Right ventricle myocardium superior (tissue), 1 donor: ENCODE data around the gene PDE10A. TPM values are rescaled to one million over a fixed set of nuclear protein-coding genes. Genes with fewer than 3 reads are reported as not detected.
A peak's percentile ranks its signal among the peaks of the same experiment; 100 is the strongest.
"Not testable (repeated sequence)": the region's sequence is repeated elsewhere in the genome, so short reads cannot be mapped to it uniquely, and the experiment has no call there.

ENCODE experiments used
- ATAC-seq: fragments of 200-7000 bp; cut with Tn5 transposase; one replicate; pipeline ENCODE4 v1.9.1; 2020; ENCODE audit warnings: mild to moderate bottlenecking; ENCODE audit not compliant: poor library complexity
- DNase-seq: peaks from one replicate; pipeline ENCODE4 v3.0.0-alpha.2; 2020
- intact Hi-C: fragments of 100-400 bp; cut with DNase I; formaldehyde crosslinking; loops from one replicate; pipeline ENCODE4 v1.11.2; 2022
- total RNA-seq: library from RNA; stranded (reverse); fragmentation: NEBNext Ultra II Directional; extraction: Animal tissue kit (Norgen Biotek cat#: 25700); gene quantifications from one replicate; pipeline ENCODE4 v1.2.1, GENCODE V29; 2021
- donor health status: DM: no; HTN: yes; CAD: no; lungs with severe emphysema.

Gene PDE10A
- total RNA-seq, 1 donor from 2014 or later = 11.6 TPM

DNA sequence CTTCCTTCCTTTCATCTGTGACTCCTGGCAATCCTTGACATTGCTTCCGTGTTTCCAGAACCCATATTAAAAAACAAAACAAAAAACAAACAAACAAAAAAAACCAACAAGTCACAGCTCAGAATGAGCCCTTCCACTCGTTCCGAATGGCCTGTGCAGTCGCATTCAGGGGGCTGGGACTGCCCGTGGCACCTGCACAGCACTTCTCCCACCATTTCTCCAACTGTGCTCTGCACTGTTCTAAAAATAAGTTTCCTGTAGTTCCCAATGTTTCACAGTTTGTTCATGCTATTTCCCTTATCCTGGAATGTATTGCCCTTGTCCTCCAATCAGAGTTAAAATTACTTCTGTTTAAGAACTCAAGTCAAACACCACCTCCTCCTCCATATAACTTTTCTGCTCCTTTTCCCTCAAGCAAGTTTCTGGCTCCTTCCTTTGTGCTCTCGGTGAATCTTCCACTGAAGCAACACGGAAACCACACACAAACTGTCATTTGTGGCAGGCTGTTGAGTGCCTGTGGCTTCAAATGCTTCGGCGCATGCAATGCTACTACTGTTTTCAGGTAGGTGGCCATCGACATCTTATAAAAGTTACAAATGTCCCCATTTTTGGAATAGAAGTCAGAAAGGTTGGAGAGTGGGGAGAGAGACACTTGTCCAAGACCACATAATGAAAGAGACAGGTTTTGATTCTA lies 57.7 kb downstream of the PDE10A start:
- intact Hi-C loops = no loop called here
- DNase-seq = no peak
- peak; percentile 45 for ATAC-seq

DNA sequence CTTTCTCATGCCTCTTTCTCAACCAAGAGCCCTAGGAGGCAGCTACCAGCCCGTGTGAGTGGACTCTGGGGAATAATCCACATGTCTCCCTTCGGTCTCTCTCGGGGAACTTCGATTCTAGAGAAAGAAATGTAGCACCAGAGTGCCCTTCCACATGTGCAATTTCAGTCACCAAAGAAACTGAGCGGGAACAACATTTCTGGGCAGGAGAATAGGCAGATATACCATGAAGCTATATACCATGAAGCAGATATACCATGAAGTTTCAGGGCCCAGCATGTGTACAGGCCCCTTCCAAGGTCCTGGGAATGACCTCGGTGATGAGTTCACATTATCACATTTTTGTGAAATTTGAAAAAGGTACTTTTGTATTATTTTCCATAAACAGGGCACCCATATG lies 60.8 kb downstream of the PDE10A start:
- intact Hi-C loops = no loop called here
- ATAC-seq (no peak), DNase-seq (no peak)

DNA sequence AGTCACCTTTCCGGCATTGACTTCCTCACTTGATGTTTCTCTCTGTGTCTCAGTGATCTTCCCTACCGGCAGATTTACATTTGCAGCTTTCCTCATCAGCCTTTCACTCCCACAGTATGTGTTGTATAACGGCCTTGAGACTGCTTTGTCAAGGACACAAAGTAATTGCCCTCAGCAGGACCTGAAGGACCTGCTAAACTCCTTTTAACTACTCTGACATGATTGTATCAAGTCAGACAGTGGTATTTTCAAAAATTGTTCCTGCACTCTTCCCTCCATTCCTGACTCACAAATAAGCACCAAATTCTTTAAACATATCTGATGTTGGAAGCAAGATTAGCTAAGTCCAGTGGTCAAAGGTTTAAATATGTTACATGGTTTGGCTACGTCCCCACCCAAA lies 62.4 kb downstream of the PDE10A start:
- intact Hi-C loops = no loop called here
- ATAC-seq (no peak), DNase-seq (no peak)

DNA sequence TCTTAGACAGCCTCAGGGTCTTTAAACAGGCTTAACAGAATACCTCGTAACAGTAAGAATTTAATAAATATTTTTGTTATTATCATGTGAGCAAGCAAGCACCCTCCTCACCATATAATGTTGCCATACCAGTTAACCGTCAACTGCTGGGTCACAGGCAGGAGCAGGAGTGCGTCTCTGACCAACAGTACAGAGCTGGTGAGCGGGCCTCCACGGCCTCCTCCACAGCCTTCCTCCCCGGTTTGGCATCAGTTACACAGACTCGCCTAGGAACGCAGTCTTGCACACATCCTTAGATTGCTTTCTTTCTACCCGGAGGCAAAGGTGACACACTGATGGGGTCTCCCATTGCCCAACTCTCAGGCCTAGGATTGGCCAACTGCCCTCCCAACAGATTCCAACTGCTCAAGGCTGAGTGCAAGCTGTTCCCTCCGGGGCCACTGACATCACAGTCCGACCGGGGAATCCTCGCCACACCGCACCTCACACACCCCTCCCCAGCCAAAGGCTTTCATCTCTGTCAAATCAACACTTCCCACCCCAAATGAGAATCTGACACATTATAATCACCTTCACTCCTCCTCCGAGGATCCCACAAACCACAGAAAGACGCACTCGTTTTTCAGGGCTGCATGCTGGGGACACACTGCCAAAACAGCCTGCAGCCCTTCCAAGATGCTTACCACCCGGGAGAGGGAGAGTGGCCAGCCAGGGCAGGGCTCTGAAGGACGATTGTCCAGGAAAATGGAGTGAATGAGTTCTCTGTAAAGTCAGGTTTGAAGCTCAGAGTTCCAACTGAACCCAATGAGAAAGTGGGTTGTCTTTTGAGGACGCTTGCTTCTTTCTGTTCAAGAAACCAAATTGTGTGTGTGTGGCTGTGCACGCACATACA lies 63.2 kb downstream of the PDE10A start:
- intact Hi-C loops = no loop called here
- DNase-seq (no peak), ATAC-seq (peak; percentile 39)

DNA sequence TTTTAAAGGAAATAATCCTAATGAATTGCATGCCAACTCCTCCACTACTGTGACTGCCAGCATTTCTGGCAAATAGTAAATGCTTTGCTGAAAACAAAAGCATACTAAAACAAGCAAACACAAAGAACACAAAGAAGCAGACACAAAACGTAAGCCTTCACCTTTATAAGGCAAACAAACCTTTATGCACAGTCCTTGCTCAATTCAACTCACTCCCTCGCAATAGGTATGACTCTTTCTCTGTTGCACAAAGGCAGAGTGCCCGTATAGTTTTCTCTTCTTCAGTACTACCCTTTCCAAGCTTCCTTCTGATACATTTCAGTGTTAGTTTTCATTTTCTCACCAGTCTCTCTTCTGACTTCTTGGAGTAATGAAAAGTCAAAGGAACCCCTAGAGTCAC lies 63.9 kb downstream of the PDE10A start:
- intact Hi-C loops = no loop called here
- DNase-seq = no peak
- ATAC-seq = no peak

DNA sequence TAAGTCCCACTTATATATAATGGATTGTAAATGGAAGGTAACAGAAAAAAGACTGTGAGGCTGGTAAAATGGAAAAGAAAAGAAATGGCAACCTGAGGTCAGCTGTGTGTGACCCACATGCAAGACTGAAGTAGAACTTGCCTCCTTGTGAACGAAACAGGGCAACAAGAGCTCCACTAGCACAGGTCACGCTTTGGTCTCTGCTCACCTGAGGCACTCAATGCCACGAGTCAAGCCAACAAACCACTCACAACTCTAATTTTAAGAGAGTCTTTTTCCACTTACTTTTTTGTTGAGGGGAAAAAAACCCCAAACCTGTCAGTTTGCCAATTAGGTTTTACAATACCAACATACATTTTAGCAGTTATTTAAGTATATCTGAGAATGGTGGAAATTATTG lies 65.2 kb downstream of the PDE10A start:
- intact Hi-C loops = no loop called here
- no peak for DNase-seq
- no peak for ATAC-seq

DNA sequence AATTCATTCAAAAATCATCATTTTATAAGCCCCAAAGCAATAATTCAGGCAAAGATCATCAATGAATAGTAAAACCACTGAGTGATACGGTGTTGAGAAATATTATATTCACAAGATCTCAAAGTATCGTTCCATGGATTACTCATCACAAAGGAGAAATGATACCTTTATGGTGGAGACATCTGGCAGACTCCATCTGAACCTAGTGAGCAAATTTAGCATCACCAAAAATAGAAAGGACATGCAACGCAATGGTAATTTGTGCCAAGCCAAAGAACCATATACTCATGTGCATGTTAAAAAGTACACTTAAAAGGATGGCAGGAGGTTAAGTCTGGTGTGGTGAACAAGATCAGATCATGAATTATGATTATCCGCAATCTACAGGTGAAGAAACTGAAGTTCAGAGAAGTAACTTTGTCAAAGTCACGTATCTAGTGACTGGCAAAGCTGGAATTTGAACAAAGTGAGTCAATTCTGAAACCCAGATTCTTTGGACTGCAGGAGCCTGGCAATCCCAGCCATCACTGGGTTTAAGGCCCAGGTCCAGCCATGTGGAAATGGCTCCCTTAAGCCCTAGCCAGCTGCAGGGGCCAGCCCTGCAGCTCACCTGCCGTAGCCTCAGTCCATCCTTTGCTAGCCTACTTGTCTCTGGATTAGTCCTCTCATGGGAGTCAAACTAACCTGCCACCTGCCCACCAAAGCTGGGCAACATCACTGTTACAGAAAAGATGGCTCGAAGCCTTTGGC lies 68.3 kb downstream of the PDE10A start:
- no peak for DNase-seq
- peak; percentile 68 for ATAC-seq
- intact Hi-C loops = no loop called here

DNA sequence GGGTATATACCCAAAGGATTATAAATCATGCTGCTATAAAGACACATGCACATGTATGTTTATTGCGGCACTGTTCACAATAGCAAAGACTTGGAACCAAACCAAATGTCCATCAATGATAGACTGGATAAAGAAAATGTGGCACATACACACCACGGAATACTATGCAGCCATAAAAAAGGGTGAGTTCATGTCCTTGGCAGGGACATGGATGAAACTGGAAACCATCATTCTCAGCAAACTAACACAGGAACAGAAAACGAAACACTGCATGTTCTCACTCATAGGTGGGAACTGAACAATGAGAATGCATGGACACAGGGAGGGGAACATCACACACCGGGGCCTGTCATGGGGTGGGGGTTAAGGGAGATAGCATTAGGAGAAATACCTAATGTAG lies 70.1 kb downstream of the PDE10A start:
- DNase-seq, intact Hi-C loops, ATAC-seq: not testable (repeated sequence)

DNA sequence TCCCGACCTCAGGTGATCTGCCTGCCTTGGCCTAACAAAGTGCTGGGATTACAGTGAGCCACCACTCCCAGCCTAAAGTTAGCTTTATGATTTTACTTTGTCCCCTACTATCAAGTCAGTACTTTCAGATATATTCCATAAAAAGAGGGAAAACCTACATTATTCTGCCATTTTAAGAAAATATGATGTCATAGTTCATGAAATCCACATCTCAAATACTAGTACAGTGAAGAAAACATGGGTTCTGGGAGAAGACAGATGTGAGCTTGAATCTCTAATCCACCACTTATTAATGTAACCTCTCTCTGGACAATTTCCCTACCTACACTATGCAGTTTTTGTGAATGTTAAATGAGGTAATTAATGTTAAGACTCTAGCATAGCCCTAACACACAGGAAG lies 74.5 kb downstream of the PDE10A start:
- DNase-seq = no peak
- intact Hi-C loops = no loop called here
- ATAC-seq = no peak

DNA sequence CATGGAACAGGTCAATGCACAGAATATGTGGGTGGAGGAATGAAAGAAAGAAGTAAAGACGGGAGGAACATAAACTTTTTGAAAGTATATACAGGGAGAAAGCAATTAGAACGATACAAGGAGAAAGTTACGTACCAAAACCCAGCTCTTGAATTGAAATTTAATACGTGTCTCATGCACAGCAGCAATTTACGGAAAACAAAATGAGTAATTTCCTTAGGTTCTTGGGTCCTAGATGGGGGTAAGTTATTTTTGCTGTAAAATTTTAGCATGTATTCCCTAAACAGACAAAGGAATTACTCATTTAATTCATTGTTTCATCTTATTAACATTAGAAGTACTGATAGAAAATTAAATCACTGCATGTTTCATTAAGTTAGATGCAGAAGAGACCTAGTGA lies 75.8 kb downstream of the PDE10A start:
- no peak for ATAC-seq

DNA sequence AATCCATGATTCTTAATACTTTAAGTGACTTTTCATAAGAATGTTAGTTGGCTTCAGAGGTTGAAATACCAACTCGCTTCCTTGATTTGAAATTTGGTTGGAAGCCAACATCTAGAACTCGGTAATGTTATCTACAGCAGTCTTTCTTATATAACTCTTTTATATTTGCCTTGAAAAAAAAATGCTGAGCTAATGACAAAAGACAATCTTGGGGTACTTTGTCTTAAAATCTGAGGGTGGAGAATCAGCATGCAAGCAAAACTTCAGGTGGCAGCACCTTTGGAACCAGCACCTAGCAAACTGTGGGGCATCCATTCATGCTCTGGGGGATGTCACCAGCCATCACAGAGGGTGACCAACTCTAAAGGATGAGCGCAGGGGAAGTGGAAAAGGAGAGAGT lies 76.3 kb downstream of the PDE10A start:
- DNase-seq (no peak), ATAC-seq (no peak)
- intact Hi-C loops = no loop called here

More for the DNA sequence above, 75.8 kb downstream of the PDE10A start:
- DNase-seq = no peak
- intact Hi-C loops = no loop called here

DNA sequence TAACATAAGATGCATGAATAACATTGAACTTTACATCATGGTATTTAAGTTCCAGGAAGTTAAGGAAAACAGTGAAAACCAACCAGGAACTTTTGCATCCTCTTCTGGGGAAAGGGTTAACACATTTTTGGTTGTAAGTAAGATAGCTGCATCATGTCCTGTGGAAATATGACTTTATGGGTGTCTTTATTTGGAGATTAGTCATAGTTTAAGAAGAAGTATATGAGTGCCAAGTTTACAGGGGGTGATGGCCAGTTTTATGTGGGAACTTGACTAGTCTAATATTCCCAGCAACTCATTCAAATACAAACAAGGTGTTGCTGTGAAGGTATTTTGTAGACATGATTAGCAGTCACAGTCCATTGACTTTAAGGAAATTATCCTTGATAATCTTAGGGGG lies 78.0 kb downstream of the PDE10A start:
- DNase-seq (no peak), ATAC-seq (no peak)
- intact Hi-C loops = no loop called here

DNA sequence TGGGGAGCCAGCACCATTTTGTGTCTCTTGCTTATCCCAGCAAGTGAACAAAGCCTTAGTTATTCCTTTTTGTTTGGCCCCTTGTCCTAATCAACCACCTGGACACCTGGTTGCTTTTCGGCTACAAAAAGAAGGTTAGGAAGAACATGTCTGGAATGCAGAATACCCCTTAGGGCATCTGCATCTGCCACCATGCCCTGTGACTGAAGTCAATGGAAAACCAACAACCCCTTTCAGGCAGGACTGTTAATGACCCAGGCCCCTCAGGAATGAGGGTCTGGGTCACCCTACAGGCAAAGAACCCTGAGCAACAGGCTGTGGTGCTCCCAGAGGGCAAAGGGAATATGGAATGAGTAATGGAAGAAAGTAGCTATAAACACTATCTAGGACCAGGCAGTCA lies 78.5 kb downstream of the PDE10A start:
- intact Hi-C loops = no loop called here
- ATAC-seq (no peak), DNase-seq (no peak)

DNA sequence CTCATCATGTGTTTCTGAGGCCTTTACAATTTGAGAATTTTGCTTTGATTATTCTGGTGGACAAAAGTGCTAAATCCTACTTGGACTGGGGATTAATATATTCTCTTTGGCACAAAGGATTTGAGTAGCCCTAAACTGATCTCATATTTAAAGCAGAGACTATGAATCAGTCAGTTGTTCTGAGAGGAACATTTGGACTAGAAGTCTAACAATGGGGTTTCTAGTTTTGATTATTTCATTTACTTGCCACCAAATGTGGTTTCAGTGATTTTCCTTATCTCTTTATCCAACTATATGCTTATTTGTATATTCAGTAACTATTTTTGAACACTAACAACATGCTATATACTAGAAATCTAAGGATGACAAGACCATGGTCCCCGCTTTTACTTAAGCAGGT lies 81.4 kb downstream of the PDE10A start:
- DNase-seq (no peak), ATAC-seq (no peak)
- intact Hi-C loops = no loop called here

DNA sequence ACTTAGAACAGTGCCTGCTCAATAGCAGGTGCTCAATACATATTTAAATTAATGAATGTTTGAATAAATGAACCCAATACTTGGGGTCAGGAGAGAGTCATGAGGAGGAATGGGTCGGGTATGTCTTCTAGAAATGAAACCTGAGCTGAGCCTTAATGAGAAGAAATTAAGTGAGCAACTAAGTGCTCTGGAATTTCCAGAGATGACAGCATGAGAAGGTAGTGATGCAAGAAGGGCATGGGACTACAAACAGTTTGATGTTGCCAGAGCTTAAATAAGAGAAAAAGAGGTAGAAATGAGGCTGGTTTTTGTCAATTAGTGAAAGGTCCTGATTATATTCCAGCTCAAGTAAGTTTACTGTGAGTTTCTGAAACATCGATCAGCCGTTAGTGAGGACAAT lies 82.9 kb downstream of the PDE10A start:
- ATAC-seq (no peak), DNase-seq (no peak)
- intact Hi-C loops = no loop called here

DNA sequence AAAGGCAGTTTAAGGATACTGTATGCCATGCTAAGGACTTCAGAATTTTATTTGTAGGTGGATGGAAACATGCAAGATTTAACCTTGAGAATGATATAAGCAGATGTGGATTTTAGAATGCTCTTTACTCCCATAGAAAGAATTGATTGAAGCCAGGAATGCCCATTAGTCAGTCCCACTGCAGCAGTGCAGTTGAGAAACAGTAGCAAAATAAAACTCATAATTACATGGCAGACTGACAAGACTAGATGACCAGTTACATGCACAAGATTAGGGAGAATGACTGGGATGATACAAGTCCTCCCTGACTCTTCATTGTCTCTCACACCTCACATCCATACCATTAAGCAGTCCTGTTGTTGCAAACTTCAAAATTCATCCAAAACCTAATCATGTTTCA lies 83.9 kb downstream of the PDE10A start:
- ATAC-seq (no peak), DNase-seq (no peak)
- intact Hi-C loops = no loop called here

DNA sequence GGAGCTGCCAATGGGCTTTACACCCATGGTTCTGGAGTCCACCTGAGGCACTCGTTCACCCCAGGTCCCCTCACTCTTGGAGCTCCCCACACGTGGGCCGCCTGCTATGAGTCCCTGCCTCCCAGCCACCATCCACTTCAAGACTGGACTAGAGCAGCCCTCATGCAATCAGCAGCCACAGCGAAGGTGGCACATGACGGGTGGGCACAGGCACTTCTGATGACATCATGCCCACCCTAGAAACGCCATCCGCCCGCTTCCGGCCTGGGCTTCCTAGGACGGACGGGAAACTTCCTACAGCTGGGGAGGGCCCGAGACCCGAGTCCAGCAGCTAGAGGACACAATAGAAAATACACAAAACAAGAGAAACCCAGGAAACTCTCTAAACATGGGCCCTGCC lies 85.5 kb downstream of the PDE10A start:
- ATAC-seq (no peak), DNase-seq (no peak)
- intact Hi-C loops = no loop called here

DNA sequence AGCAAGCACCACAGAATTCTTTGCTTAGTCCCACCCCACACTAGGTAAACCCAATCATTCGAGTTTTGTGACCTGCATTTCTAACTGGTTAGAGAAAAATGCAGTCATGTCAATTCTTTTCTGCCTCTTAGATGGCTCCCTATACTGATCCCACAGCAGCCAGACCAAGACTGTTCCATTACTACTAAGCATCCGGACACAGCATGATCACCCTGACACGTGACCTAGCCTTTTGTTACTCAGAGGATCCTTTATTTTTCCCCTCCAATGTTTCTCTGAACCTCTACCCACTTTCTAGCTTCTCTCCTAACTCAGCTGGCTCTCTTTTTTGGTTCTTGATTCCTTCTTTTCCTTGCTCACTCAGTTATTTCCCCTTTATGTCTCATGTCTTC lies 87.9 kb downstream of the PDE10A start:
- no peak for DNase-seq
- intact Hi-C loops = no loop called here
- no peak for ATAC-seq

DNA sequence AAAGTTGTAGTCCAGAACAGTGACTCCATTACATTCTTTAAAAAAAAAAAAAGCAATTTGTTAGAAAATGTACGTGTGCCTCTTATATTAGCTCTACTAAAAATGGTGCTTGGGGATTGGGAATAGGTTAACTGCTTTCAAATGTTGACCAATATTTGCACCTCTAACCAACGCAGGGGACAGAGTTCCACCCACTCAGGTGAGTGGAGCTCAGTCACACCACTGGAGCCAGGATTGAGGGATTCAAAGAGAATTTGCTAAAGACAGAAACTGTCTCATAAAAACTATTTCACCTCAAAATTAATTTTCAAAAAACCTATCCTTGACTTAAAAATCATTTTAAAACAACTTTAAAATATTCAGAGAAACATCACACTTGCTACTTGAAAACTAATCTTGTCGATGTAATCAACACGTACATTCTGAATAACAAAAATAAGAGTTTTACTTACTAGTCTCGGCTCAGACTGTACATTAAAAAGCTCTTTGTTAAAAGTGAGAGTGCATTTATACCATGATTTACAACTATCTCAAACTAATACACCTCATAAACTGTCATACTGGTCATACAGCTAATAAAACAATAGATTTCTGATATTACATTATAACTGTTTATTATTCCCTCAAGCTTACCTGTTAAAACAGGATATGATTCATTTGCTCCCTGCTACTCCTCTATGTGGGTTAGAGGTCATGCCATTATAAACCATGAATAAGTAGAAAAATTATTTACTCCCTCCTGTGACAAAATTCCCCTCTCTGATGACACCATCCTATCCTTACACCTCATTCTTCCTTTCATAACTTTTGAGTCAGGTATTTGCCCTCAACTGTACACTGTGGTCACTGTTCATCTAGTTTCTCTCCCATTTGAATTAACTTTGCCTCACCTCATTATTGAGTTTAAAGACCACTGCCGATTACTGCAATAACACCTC lies 88.6 kb downstream of the PDE10A start:
- ATAC-seq (no peak), DNase-seq (no peak)
- intact Hi-C loops = no loop called here
